ENCODE results near the gene RABGEF1.
"Not testable (repeated sequence)": the region's sequence is repeated elsewhere in the genome, so short reads cannot be mapped to it uniquely, and the experiment has no call there.

- not testable (repeated sequence) for TF ChIP-seq CTCF, POLR2A (IDR thresholded peaks at IDR 0.05)
Observed at GRCh38 chr7:66710752-66711151, 29.8 kb upstream of the RABGEF1 start.

Measured in testis (tissue), 2 donors.